ENCODE results near the gene TXNL4A. TPM values are rescaled to one million over a fixed set of nuclear protein-coding genes. Genes with fewer than 3 reads are reported as not detected.
A peak's percentile ranks its signal among the peaks of the same experiment; 100 is the strongest.

Gene TXNL4A
- total RNA-seq, 3 donors from 2014 or later: 64.1 to 83.4 (median 76.7) TPM

DNA sequence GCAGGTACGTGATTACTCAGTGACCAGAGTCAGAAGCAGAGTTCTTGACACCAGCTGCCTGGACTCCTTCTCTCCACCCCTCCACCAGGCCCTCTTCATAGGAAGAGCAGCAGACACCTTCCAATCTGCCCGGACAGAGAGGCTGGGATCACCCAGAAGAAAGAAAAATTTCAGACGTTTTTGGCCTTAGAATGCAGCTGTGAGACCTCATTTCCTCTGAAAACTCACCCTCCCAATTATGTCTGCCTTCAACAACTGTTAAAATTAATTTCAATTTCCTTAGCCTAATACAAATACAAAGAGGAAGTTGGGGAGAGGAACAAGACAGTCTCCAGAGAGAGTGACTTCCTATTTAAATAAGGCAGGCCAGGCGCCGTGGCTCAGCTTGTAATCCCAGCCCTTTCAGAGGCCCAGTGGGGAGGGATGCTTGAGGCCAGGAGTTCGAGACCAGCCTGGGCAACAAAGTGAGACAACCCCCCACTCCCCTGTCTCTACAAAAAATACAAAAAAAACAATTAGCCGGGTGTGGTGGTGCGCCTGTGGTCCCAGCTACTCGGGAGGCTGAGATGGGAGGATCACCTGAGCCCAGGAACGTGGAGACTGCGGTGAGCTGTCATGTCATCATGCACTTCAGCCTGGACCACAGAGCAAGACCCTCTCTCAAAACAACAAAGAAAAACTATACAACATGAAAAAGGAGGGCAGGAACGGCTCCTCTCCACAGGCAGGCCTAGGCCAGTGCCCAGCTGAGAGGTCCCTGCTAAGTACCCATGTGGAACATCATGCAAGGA is 38.5 kb downstream of the TXNL4A start:
- no peak for ATAC-seq

DNA sequence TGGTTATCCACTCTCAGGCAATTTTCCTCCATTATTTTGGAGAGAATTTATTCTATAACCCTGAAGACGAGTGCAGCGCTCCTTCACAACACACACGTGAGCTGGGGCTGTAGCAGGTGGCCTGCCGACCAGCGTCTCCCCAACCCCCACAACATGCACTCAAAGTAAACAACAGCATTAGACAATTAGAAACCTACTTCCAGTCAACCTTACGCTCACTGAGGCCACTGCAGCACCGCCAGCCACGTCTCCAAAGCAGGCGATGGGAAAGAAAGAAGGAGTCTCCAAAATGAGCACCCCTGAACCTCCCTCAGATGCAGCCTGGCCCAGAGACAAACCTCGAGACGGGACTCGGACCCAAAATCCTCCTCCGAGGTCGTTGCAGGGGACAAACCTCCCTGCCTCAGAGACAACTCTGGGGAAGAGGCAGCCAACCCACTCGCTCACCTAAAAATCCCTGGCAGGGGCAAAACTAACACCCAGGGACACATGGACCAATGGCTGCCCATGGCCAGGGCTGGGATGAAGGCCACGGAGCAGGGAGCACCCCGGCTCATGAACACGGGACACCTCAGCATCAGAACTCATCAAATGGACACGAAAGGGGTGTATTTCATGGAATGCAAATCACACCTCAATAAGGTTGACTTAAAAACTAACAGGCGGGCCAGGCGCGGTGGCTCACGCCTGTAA is 39.5 kb downstream of the TXNL4A start:
- H3K9me3 ChIP-seq: no peaks in the 10 kb centered on the region
- no peak for TF ChIP-seq CTCF (IDR thresholded peaks at IDR 0.05)
- peak in 2 of 3 donors; percentile 34 to 36 for DNase-seq
- intact Hi-C loops (cut with DNase I, micrococcal nuclease): no loop called here
- peaks cover 56% of the 10 kb centered on the region for H3K4me1 ChIP-seq (ENCODE audit: low read depth)
- ATAC-seq: no peak
- H3K4me3 ChIP-seq: no peak overlapping the region
- H3K36me3 ChIP-seq (ENCODE audit: low read depth): no peaks in the 10 kb centered on the region

More for the DNA sequence above, 38.5 kb downstream of the TXNL4A start:
- no peak for TF ChIP-seq CTCF (IDR thresholded peaks at IDR 0.05)
- H3K36me3 ChIP-seq (ENCODE audit: low read depth): no peaks in the 10 kb centered on the region
- peaks cover 59% of the 10 kb centered on the region for H3K4me1 ChIP-seq (ENCODE audit: low read depth)
- intact Hi-C loops (cut with DNase I, micrococcal nuclease): no loop called here
- H3K9me3 ChIP-seq: no peaks in the 10 kb centered on the region
- H3K4me3 ChIP-seq: no peak overlapping the region
- peak; percentile 44 to 70 (median 52) for DNase-seq

DNA sequence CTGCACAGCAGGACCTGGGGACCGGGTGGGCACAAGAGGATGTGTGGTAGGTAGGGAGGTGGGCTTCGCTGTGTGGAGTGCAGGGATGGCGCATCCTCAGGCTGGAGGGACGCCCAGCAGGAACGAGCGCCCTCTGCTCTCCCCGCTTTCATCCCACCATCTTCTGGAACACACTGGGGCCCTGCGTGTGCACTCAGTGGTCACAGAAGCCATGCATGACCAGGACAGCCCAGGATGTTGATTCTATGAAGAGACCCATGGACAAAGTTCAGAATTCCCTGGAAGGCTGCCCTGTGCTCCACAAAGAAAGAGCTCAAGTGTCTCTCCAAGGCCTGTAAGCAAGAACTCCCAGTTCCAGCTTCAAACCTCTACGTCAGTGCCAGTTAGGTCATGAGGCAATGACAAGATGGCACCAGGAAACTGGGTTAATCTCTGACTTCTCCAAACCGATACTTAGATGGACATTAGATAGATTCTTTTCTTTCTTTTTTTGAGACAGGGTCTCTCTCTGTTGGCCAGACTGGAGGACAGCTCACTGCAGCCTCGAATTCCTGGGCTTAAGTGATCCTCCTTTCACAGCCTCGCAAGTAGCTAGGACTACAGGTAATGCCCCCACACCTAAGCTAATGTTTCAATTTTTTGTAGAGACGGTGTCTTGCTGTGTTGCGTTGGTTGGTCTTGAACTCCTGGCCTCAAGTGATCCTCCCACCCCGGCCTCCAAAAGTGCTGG is 40.3 kb downstream of the TXNL4A start:
- peaks cover 56% of the 10 kb centered on the region for H3K4me1 ChIP-seq (ENCODE audit: low read depth)
- no peaks in the 10 kb centered on the region for H3K36me3 ChIP-seq (ENCODE audit: low read depth)

DNA sequence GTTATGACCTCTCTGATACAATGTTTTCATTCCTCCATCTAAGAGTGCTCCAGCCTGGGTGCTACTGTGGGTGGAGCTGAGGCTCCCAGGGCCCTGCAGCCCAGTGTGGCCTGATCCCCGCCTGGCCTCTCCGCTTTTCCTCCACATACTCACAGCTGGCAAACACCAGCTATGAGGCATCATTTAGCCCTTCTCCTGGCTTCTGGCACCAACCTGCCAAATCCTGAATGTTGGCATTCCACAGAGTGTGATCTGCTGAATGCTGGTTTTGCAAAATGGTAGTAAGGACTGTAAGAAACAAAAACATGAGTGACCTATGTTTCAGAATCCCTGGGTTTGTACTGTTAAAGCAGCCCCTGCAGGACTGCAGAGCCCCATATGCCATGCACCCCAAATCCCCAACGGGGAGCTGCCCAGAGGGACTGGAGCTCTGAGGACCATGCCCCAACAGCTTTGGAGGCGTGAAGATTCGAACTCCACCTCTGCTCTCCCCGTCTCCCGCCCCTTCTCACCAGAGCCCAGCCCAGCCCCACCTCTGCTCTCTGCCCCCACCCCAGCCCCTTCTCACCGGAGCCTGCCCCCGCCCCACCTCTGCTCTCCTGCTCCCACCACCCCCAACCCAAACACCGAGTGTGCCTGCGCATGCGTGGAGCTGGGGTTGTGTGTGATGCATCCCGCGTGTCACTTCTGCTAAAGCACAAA is 41.2 kb downstream of the TXNL4A start:
- DNase-seq: peak; percentile 16 to 48 (median 26)
- intact Hi-C loops (cut with DNase I, micrococcal nuclease): no loop called here
- H3K4me1 ChIP-seq (ENCODE audit: low read depth): peaks cover 60% of the 10 kb centered on the region
- ATAC-seq: no peak
- no peak for TF ChIP-seq CTCF (IDR thresholded peaks at IDR 0.05)
- H3K36me3 ChIP-seq (ENCODE audit: low read depth): no peaks in the 10 kb centered on the region
- H3K4me3 ChIP-seq: no peak overlapping the region
- H3K9me3 ChIP-seq: no peaks in the 10 kb centered on the region

More for the DNA sequence above, 40.3 kb downstream of the TXNL4A start:
- no peak for TF ChIP-seq CTCF (IDR thresholded peaks at IDR 0.05)
- Histone ChIP-seq H3K4me3 (no peak overlapping the region), H3K9me3 (no peaks in the 10 kb centered on the region)
- ATAC-seq (no peak), DNase-seq (peak; percentile 33 to 58 (median 40))
- intact Hi-C loops (cut with DNase I, micrococcal nuclease): no loop called here
